Measurements from ENCODE around the gene VCL.
"Not testable (repeated sequence)": the region's sequence is repeated elsewhere in the genome, so short reads cannot be mapped to it uniquely, and the experiment has no call there.

VCL gene

GRCh38 chr10:74013004-74013403 lies 15.1 kb downstream of the VCL start:
- no peaks in the 10 kb centered on the region for H3K9me3 Mint-ChIP-seq
- peaks cover 2% of the 10 kb centered on the region for H3K36me3 Mint-ChIP-seq

GRCh38 chr10:74014574-74014973 lies 16.7 kb downstream of the VCL start:
- not testable (repeated sequence) for H3K4me3 Mint-ChIP-seq, H3K9me3 Mint-ChIP-seq, H3K27ac Mint-ChIP-seq, H3K27me3 Mint-ChIP-seq, H3K36me3 Mint-ChIP-seq
- H3K4me1 Mint-ChIP-seq: peaks cover 39% of the 10 kb centered on the region

More at GRCh38 chr10:74013004-74013403, 15.1 kb downstream of the VCL start:
- H3K4me1 Mint-ChIP-seq: peaks cover 47% of the 10 kb centered on the region
- no peak overlapping the region for H3K27ac Mint-ChIP-seq
- H3K4me3 Mint-ChIP-seq: no peak overlapping the region
- H3K27me3 Mint-ChIP-seq: no peaks in the 10 kb centered on the region

- Mint-ChIP-seq H3K27me3 (no peaks in the 10 kb centered on the region), H3K9me3 (no peaks in the 10 kb centered on the region), H3K4me3 (no peak overlapping the region), H3K27ac (no peak overlapping the region), H3K36me3 (peaks cover 2% of the 10 kb centered on the region), H3K4me1 (peaks cover 19% of the 10 kb centered on the region)
Observed at GRCh38 chr10:74018241-74018640, 20.3 kb downstream of the VCL start.

- Mint-ChIP-seq H3K27ac (peak overlapping the region; percentile 48), H3K27me3 (no peaks in the 10 kb centered on the region), H3K4me3 (no peak overlapping the region), H3K9me3 (no peaks in the 10 kb centered on the region), H3K36me3 (peaks cover 2% of the 10 kb centered on the region), H3K4me1 (peaks cover 31% of the 10 kb centered on the region)
Observed at GRCh38 chr10:74021248-74022055, 23.5 kb downstream of the VCL start.

- H3K27ac Mint-ChIP-seq: no peak overlapping the region
Observed at GRCh38 chr10:74022926-74023629, 25.2 kb downstream of the VCL start.

GRCh38 chr10:74024600-74024999 lies 26.7 kb downstream of the VCL start:
- Mint-ChIP-seq H3K4me1 (peaks cover 44% of the 10 kb centered on the region), H3K27me3 (no peaks in the 10 kb centered on the region), H3K4me3 (no peak overlapping the region), H3K36me3 (no peaks in the 10 kb centered on the region), H3K27ac (no peak overlapping the region), H3K9me3 (no peaks in the 10 kb centered on the region)

More at GRCh38 chr10:74022926-74023629, 25.2 kb downstream of the VCL start:
- Mint-ChIP-seq H3K4me1 (peaks cover 44% of the 10 kb centered on the region), H3K9me3 (no peaks in the 10 kb centered on the region), H3K36me3 (no peaks in the 10 kb centered on the region), H3K27me3 (no peaks in the 10 kb centered on the region), H3K4me3 (no peak overlapping the region)

- Mint-ChIP-seq H3K9me3 (no peaks in the 10 kb centered on the region), H3K4me3 (no peak overlapping the region), H3K27me3 (no peaks in the 10 kb centered on the region), H3K27ac (no peak overlapping the region), H3K4me1 (peaks cover 50% of the 10 kb centered on the region), H3K36me3 (no peaks in the 10 kb centered on the region)
Observed at GRCh38 chr10:74025380-74025978, 27.6 kb downstream of the VCL start.

GRCh38 chr10:74026428-74027015 lies 28.6 kb downstream of the VCL start:
- no peak overlapping the region for H3K27ac Mint-ChIP-seq
- H3K9me3 Mint-ChIP-seq: no peaks in the 10 kb centered on the region
- H3K4me1 Mint-ChIP-seq: peaks cover 53% of the 10 kb centered on the region
- H3K36me3 Mint-ChIP-seq: no peaks in the 10 kb centered on the region
- H3K4me3 Mint-ChIP-seq: no peak overlapping the region
- no peaks in the 10 kb centered on the region for H3K27me3 Mint-ChIP-seq

- Mint-ChIP-seq H3K4me1 (peaks cover 50% of the 10 kb centered on the region), H3K27ac (peak overlapping the region; percentile 41), H3K36me3 (no peaks in the 10 kb centered on the region), H3K27me3 (no peaks in the 10 kb centered on the region), H3K4me3 (no peak overlapping the region), H3K9me3 (no peaks in the 10 kb centered on the region)
Observed at GRCh38 chr10:74027702-74028101, 29.8 kb downstream of the VCL start.

GRCh38 chr10:74029943-74030342 lies 32.0 kb downstream of the VCL start:
- Mint-ChIP-seq H3K27me3 (no peaks in the 10 kb centered on the region), H3K4me3 (no peak overlapping the region), H3K9me3 (no peaks in the 10 kb centered on the region), H3K4me1 (peaks cover 60% of the 10 kb centered on the region), H3K27ac (no peak overlapping the region), H3K36me3 (peaks cover 2% of the 10 kb centered on the region)

- not testable (repeated sequence) for H3K27ac Mint-ChIP-seq, H3K27me3 Mint-ChIP-seq
- peaks cover 50% of the 10 kb centered on the region for H3K4me1 Mint-ChIP-seq
Observed at GRCh38 chr10:74032208-74032607, 34.3 kb downstream of the VCL start.

GRCh38 chr10:74032900-74033655 lies 35.2 kb downstream of the VCL start:
- Mint-ChIP-seq H3K36me3 (peaks cover 2% of the 10 kb centered on the region), H3K9me3 (no peaks in the 10 kb centered on the region), H3K27ac (no peak overlapping the region), H3K4me3 (no peak overlapping the region), H3K4me1 (peaks cover 44% of the 10 kb centered on the region), H3K27me3 (no peaks in the 10 kb centered on the region)

More at GRCh38 chr10:74032208-74032607, 34.3 kb downstream of the VCL start:
- not testable (repeated sequence) for H3K36me3 Mint-ChIP-seq, H3K9me3 Mint-ChIP-seq, H3K4me3 Mint-ChIP-seq

- Mint-ChIP-seq H3K4me3 (no peak overlapping the region), H3K27me3 (no peaks in the 10 kb centered on the region), H3K9me3 (no peaks in the 10 kb centered on the region), H3K4me1 (peaks cover 44% of the 10 kb centered on the region), H3K36me3 (peaks cover 2% of the 10 kb centered on the region), H3K27ac (no peak overlapping the region)
Observed at GRCh38 chr10:74033702-74034101, 35.8 kb downstream of the VCL start.

GRCh38 chr10:74034301-74034700 lies 36.4 kb downstream of the VCL start:
- H3K9me3 Mint-ChIP-seq: no peaks in the 10 kb centered on the region
- H3K4me3 Mint-ChIP-seq: no peak overlapping the region
- peaks cover 2% of the 10 kb centered on the region for H3K36me3 Mint-ChIP-seq
- peaks cover 44% of the 10 kb centered on the region for H3K4me1 Mint-ChIP-seq
- H3K27ac Mint-ChIP-seq: peak overlapping the region; percentile 56
- H3K27me3 Mint-ChIP-seq: no peaks in the 10 kb centered on the region

GRCh38 chr10:74035303-74035702 lies 37.4 kb downstream of the VCL start:
- H3K4me3 Mint-ChIP-seq: no peak overlapping the region
- H3K9me3 Mint-ChIP-seq: no peaks in the 10 kb centered on the region
- H3K27ac Mint-ChIP-seq: peak overlapping the region; percentile 60
- no peaks in the 10 kb centered on the region for H3K27me3 Mint-ChIP-seq
- peaks cover 45% of the 10 kb centered on the region for H3K4me1 Mint-ChIP-seq
- peaks cover 3% of the 10 kb centered on the region for H3K36me3 Mint-ChIP-seq
